NCI-H2081 (cell line): ENCODE measurements around the gene C14orf132.
A peak's percentile ranks its signal among the peaks of the same experiment; 100 is the strongest.

Experiments
- DNase-seq, 2 experiments: peaks; one replicate each; lab custom pipeline; 2025; lab: John Stamatoyannopoulos, UW

The C14orf132 gene

DNA sequence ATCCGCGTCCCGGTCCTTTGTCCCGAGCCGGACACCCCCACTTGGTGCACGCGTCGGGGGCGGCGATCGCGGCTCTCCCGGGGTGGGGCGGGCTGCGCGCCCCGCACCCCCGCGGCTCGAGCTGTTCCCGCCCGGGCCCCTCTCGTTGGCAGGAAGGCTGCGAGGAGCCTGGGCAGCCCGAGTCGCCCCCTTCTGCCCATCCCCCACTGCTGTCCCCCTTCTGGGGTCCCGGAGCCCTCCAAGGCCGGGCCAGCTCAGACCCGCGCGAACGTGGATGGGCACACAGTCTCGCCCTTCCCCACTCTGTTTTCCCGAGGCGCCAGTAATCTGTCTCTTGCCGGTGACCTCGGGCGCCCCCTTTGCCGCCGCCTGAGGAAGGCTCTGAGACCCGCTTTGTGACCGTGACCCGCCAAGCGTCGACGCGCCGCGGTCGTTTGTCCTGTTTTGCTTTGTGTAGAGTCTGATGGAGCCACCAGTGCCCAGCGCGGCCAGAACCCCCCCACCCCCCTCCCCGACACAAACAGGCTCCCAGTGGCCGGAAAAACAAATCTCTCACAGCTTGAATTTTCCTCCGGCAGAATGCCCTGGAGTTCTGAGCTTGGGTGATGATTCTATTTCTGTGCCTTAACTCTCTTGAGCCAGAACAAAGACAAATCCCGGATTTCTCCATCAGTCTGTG is 610 bp downstream of the C14orf132 start:
- DNase-seq, result peak in 1 of 2 experiments; percentile 25

DNA sequence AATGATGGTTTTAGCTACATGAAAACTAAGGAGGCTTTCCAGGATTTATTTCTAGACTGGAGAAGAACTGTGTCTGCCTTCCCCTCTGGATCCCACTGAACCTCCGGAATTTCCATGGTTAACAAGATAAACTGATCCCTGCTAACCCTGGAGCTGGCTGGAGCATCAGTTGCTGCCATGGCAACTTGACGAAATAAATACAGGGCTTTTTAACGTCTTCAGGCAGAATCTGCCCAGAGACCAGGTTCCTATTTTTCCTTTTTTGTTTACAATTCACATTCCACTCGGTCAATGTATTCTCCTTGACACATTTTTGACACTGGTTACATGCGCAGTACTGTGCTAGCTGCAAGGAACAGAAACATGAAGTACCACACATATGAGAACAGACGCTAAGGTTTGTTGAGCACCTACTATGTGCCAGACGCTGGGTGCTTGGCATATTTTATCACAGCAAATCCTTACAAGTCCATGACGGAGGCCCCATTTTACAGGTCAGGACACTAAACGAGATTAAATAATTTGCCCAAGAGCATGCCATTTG is 1.7 kb downstream of the C14orf132 start:
- no peak for DNase-seq

DNA sequence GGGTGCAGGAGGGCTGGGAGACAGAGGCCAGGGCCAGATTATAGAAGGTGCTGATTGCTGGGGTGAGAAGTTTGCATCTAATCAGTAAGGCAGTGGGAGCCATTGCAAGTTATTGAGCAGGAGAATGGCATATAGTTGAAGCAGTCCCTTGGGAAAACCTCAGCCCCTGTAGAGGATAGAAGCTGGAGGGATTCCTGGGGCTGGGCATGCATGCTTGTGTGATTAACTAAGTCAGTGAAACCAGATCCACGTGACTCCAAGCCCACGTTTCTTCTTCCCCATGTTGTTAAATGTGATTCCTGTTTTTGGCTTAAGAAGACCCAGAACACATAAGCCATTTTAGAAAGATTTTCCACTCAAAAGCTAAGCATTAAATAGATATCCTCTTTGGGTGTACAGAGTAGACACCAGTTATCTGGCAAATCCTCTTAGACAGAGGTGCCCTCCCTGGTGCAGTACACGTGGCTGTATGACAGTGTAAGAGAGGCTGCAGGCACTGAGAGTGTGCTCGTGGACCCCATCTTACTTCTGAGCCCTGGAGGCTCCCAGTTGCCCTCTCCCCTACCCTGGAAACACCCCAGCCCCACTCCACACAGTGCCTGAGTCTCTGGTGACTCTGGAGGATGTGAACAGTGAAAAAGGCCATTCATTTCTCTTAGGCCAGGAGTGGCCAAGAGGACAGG is 3.2 kb downstream of the C14orf132 start:
- DNase-seq, result no peak

DNA sequence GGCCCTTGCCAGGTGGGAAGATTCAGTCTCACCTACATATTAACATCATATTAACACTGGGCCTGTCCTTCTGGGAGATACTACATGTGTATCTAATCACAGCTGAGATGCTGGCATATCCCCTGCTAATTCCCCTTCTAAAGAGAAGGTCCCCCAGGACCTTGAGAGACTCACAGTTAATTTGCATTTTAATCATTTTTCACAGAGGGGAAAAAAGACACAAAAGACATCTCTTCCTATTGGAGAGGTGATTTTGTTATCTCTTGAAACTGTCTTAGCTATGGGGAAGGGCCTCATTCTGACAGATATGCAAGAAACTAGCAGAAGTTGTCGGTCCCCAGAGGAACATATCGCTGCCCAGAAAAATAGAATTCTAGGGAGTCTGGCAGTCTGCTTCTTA is 7.5 kb downstream of the C14orf132 start:
- DNase-seq, result no peak

DNA sequence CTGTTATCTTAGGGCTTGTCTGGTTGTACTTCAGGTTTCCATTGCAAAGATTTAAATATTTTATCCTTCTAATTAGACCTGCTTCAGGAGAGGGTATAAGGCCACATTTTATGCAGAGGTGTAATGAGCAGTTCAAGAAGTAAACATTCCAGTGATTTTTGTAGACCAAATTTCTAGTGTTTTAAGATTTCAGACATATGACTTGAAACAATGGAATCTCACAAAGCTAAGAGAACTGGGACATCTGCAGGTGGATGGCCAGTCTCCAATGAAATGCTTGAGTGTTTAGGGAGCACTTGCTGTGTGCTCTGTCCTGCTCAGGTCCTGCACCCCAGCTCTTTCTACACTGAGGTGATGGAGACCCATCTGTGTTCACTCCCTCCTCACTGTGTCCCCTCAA is 7.9 kb downstream of the C14orf132 start:
- DNase-seq, result no peak

DNA sequence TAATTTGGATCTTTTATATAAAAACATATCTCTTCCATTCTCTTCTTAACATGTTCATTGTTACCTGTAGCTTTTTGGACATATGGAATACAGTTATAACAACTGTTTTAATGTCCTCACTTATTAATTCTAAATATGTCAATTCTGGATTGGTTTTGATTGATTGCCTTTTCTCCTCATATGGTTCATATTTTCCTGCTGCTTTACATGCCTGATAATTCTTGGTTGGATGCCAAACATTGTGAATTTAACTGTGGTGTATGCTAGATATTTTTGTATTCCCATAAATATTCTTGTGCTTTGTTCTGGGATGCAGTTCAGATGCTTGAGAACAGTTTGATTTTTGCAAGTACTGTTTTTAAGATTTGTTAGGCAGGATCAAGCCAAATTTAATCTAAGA is 10.8 kb downstream of the C14orf132 start:
- DNase-seq, result no peak

DNA sequence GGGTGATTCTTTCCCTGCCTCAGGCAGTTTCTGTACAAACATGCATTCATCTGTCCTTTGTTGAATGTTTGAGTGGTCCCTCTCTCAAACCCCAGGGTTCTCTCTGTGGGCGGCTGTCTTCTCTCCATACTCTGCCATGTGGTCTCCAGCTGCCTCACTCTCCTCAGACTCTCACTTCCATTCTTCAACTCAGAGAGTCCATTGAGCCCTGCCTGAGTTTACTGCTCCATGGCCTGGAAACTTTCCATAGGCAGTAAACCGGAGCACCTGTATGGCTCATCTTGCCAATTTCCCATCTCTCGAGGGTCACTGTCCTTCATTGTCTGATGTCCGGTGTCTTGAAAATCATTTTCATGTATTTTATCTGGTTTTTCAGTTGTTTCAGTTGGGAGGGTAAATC is 11.3 kb downstream of the C14orf132 start:
- DNase-seq, result no peak

DNA sequence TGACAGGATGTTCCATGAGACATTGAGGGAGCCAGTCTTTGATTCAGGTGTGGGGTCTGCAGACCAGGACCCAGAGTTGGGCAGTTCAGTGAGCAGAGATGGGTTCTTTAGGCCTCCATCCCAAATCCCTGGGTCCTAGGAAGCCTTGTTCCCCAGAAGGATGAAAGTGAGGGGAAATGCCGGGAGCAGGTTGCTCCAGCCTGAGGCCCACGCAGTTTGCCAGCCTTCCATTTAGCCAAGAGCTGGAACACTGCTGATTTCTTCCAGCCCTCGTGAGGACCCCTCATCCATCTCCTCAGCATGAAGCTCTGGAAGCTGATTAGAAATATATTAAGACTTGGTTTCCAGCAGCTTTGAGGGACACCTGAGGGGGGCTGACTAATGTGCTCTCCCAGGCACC is 12.1 kb downstream of the C14orf132 start:
- DNase-seq, result no peak

DNA sequence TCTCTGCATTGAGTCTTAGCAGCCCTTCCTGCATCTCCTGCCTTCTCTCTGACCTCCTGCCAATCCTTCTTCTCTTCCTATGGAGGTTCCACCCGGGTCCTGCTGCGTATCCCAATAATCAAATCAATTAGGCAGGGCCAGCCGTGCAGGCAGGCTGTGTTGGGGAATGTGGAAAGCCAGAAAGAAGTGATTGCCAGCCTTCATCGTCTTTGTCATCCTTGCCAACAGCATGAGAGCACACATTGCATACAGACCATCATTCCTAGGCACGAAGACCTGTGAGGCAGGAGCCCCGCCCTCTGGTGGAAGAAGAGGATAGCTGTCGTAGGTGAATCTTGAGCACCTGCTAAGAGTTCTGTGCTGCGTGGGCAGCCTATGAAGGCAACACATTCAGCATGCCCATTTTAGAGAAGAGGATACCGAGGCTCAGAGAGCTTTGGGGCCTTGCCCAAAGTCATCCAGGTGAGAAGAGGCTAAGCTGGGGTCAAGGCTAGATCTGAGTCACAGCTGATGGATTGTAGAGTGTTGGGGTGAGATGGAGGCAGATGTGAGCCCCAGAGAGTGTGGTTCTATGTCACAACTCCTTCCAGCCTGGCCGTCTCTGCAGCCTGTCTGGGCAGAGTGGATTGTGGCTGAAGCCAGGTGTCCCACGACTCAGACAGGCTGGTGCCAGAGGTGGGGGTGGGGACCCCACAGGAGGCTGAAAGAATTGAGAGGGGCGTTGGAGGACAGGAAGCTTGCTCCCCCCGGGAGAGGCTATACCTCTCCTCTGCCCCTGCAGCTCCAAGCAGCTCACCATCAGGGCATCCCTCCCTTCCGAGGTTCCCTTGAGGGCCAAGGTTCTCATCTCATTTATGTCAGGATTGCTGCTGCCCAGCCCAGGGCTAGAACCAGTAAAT is 12.7 kb downstream of the C14orf132 start:
- no peak for DNase-seq

DNA sequence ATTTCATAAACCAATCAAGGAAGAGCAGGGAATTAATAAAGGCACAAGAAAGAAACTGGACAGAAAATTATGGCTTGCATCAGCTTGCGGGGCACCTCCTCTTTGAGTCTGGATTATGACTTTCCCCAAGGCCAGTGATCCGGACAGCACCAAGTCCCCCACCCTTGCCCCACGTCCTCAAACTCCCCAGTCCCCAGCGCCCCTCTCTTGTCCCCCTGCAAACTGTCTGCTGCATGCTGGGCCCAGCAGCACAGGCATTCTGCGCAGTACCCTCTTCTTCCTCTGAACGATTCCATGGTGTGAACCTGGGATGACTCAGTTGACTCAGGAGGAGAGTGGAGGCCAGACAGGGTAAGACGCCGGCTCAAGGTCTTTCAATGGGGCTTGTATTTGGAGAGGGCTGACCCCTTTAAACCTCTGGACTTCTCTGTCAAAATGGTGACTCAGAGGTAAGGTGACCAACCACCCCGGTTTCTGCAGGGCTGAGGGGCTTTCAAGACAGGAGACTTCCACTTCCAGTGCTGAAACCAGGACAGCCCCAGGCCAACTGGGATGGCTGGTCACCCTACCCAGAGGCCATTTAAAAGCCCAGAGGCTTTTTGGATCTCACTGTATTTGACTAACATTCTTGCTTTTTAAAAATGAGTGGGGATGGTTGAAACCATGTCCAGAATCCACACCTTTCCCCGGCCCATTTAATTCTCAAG is 13.5 kb downstream of the C14orf132 start:
- no peak for DNase-seq

DNA sequence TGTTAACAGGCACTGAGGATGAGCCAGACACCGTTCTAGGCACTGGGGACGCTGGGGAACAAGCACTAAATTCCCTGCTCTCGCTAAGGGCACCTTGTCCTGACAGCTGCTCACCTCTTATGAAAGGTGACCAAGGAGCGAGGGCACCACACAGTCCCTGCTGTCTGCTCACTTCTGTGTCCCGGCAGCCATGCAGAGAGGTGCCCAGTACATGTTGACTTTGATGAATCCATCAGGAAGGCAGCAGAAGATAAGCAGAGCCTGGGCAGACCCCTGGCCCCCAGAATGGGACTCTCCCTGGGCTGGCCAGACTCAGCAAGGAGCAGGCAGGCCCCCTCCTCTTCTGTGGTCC is 14.1 kb downstream of the C14orf132 start:
- DNase-seq, result no peak

DNA sequence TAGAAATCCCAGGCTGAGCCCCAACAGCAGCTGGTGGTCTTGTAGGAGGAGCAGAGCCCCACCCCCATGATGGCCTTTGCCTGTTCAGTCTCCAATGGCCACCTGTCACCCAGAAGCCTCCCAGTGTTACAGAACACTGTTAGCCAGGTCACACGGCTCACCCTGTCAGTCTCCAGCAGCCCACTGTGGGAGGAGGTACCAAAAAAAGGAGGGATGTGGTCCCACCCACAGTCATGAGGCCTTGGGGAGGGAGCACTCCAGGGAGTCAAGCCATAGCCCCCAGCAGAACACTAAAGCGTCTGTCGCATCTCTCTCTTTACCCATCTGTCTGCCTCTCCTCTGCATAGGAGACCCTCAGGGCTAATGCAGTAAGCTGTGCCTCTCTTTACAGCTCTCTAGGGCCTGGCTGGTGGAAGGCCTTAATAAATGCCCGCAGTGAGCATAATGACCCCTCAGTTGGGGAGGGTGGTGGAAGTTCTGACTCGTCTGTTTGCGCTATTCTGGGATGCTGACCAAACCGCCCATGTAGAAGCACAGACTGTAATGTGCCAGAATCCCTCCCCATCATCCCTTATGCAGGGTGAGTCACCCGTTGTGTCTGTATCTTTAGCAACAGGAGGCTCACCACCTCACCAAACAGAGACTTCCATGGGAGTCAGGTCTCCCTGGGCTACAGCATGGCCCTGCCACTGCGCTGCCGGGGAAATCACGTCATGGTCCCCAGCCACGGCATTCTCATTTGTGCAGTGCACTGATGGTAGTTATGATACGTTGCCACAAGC is 14.6 kb downstream of the C14orf132 start:
- peak; percentile 25 to 32 for DNase-seq

DNA sequence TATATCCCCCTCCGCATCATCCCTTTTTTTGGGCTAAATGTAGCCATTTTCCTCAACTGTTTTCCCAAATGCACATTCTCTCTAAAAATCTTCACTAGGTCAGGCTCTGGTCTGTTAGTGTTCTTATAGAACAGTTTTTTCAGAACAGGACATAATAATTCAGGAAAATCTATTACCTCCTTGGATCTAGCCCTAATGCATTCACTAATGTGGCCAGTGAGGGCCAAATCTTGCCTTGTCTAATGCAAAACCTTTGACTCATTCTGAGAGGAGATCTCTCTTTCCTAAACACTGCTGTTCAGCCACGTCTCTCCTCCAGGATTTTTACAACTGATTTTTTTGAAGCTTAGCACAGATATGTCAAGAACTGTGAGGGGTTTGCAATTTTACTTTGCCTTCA is 15.5 kb downstream of the C14orf132 start:
- DNase-seq, result no peak

DNA sequence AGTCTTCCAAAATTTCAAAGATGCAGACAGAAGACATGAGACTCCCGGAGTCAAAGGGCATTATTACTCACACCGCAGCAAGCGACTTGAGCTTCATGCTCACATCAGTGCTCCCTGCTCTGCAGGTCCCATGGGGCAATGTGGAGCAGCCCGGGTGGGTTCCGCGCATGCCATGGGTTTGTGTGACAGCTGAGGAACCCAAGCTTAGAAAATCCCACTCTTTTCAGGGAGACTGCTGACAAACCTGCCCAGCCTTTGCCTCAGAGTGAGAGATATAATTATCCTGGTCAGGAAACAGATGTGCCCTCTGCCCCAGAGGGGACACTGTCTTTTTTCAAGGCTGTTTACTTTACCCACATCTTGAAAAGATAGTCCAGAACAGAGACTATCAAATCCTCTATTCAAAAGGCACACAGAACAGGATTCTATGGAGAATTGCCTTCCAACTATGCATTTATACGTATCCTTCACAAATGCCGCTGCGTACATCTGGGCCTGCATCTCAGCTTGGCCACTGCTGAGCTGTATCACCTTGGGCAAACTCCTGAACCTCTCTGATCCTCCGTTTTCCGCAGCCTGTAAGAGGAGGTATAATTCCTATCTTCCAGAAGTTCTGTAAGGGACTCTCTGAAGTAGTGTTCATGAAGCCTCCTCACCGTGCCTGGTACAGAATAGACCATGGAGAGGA is 16.0 kb downstream of the C14orf132 start:
- no peak for DNase-seq

DNA sequence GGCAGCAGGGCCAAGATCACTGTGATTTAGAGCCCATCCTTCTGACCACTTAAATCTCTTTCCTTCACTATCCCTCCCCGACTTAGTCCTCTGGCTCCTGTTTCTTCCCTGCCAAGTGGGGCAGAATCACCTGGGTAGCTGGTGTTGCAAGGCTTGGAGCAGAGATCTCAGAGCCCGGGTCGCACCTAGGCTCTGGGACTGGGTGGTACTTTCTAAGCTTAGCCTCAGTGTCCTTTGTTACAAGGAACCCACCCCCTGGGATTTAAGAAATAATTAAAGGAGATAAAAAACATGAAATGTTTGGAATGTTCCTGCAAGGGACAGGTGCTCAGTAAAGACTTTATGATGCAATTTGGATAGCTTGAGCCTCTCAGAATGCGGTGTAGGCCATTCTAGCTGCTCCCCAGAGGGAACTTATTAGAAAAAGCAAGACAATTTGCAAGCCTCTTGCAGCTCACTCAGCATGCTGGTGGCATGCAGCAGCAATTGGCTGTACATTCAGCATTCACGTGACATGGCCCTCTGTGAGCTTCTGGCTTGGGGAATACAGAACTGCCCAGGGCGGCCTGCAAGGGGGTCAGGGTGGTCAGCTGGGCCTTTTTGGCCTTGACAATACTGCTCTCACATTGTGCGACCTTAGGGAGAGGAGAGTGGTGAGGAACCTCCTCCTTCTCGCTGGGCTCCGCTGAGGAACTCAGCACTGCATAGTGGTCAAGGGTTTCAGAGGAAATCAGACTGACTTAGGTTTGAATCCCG is 16.8 kb downstream of the C14orf132 start:
- no peak for DNase-seq

DNA sequence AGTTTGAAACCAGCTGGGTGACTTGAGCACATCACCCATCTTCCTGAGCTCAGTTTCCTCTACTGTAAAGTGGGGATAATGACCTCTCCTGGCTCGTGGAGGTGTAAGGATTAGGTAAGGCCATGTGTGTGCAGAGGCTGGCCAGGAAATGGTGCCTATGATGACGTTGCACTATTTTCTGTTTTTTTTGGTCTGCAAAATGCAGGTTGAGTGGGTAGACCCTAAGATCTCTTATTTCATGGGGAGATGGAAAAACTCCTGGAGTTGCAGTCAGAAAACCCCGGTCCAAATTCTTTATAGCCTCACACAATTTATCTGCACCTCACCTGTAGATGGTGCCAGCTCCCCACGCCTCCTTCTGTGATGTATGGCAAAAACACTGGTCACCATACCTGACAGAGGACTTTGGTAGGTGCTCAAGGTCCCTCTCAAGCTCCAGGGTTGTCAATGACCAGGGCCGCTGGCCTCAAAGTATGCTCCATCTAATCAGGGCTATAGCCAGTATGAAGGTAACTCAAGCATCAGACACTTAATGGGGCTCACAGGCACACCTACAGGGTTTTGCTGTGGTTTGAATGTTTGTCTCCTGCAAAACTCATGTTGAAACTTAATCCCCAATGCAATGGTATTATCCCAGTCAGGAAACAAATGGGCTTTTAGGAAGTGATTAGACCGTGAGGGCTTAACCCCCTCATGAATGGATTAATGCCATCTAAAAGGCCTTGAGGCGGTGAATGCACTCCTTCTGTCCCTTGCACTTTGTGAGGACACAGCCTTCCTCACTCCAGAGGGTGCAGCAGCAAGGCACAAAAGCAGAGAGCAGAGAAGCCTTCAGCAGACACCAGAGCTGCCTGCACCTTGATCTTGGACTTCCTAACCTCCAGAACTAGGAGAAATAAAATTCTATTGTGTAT is 17.6 kb downstream of the C14orf132 start:
- no peak for DNase-seq

DNA sequence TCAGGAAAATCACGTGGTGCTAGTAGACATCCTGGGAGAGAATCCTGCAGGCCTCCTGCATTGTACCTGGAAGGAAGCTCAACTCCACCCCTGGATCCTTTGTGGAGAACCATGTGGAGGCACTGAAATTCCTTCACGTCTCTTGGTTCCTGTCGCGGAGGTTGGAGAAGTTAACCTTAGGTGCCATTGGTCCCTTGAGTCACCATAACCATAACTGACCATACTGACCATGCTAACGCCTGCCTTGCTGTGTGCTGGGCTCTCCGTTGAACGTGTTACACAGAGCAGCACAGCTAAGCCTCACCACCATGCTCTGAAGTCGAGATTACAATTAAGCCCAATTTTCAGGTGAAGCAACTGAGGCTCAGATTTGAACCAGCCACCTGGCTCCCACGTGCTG is 18.6 kb downstream of the C14orf132 start:
- no peak for DNase-seq

DNA sequence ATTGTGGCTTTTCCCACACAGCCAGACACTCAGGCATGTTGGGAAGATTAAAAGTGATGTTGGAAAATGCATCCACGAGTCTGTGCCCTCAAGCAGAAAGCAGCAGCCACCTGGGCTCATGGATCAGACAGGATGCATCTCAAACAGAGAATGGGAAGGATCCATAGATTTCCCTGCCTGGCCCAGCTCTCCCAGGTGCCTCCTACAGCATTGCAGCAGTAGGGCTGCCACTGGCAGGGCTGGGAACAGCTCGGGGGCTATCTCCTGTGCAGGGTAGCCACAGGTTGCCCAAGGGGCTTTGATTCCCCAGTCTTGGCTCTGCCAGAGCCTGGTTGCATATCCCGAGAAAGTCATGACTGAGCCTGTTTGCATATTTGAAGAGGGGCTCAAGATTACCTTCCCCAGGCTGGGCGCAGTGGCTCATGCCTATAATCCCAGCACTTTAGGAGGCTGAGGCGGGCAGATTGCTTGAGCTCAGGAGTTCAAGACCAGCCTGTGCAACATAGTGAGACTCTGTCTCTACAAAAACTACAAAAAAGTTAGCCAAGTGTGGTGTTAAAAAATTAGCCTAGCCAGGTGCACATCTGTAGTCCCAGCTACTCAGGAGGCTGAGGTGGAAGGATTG is 19.5 kb downstream of the C14orf132 start:
- DNase-seq, result no peak
